Glomerular endothelial cell (primary cell): ENCODE results near the gene DENND5B. TPM values are rescaled to one million over a fixed set of nuclear protein-coding genes. Genes with fewer than 3 reads are reported as not detected.
"Not testable (repeated sequence)": the region's sequence is repeated elsewhere in the genome, so short reads cannot be mapped to it uniquely, and the experiment has no call there.

Source experiments
- DNase-seq: peaks from one replicate; pipeline ENCODE4 v3.0.0-alpha.2; 2011; ENCODE audit warnings: low read depth, low spot score; ENCODE audit errors: extremely low read depth
- total RNA-seq: library from RNA; depleted of rRNA; stranded (reverse); fragments of >200 nt; gene quantifications from 2 replicates; pipeline ENCODE4 v1.2.3, GENCODE V29; 2015

Gene DENND5B
- total RNA-seq, 1 donor from 2014 or later, result 17.2 TPM

- DNase-seq, result no peak
Measured at GRCh38 chr12:31560516-31560915, 30.4 kb downstream of the DENND5B start.

- DNase-seq, result no peak
Measured at GRCh38 chr12:31558521-31558920, 32.4 kb downstream of the DENND5B start.

- DNase-seq, result no peak
Measured at GRCh38 chr12:31557707-31558106, 33.2 kb downstream of the DENND5B start.

GRCh38 chr12:31555466-31555865, 35.5 kb downstream of the DENND5B start:
- DNase-seq, result not testable (repeated sequence)

GRCh38 chr12:31550590-31550989, 40.3 kb downstream of the DENND5B start:
- not testable (repeated sequence) for DNase-seq

DNA sequence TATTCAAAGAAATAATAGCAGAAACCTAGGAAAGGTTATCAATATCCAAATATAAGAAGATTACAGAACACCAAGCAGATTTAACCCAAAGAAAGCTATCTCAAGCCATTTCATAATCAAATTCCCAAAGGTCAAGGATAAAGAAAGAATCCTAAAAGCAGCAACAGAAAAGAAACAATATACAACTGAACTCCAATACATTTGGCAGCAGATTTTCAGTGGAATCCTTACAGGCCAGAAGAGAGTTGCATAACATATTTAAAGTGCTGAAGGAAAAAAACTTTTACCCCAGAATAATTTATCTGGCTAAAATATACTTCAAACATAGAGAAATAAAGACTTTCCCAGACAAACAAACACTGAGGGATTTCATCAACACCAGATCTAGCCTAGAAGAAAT, 54.3 kb downstream of the DENND5B start:
- DNase-seq, result no peak

DNA sequence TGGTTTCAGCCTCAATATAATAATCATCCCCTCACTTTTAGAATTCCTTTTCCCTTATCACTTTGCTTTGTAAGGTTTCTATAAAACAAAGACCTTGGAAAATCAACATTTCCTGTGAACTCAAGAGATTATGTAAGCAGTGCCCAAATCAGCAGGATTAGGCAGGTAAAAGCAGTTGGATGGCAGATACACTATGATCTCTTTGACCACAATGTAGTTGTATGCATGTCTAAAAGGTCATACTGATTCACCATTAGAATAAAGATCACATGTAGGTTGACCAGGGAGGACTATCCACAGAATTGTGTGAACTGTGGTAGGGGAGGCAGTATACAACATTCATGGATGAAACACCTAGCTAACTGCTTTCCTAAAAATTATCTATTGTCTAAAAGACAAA, 57.5 kb downstream of the DENND5B start:
- no peak for DNase-seq

DNA sequence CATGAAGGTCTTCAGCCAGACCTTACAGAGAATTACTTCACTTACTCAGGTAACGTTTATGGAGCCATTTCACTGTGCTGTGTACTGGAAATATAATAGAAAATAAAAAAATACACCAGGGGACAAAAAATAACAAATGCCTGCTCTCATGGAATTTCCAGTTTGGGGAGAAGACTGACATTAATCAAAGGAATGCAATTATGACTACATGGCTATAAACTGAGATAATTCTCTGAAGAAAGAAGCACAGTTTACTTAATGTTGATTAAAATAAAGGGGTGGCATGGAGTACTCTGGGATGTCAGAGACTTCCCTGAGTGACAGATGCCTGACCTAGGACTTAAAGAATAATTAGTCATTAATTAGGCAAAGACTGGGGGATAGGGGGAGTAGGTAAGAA, 59.0 kb downstream of the DENND5B start:
- DNase-seq, result no peak

DNA sequence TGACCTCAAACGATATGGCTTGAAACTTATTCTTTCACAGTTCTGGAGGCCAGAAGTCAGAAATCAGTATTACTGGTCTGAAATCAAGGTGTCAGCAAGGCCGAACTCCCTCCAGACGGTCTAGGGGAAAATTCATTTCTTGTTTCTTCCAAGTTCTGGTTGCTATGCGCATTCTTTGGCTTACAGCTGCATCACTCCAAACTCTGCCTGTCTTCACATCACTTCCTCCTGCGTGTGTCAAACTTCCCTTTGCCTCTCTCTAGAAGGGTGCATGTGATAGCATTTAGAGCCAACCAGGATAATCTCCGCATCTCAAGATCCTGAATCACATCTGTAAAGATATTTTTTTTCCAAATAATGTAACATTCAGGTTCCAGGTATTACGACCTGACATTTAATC, 62.8 kb downstream of the DENND5B start:
- no peak for DNase-seq

GRCh38 chr12:31527083-31527482, 63.9 kb downstream of the DENND5B start:
- no peak for DNase-seq

- no peak for DNase-seq
Measured at GRCh38 chr12:31526158-31526546, 64.8 kb downstream of the DENND5B start.

- DNase-seq, result no peak
Measured at GRCh38 chr12:31525496-31526157, 65.3 kb downstream of the DENND5B start.

DNA sequence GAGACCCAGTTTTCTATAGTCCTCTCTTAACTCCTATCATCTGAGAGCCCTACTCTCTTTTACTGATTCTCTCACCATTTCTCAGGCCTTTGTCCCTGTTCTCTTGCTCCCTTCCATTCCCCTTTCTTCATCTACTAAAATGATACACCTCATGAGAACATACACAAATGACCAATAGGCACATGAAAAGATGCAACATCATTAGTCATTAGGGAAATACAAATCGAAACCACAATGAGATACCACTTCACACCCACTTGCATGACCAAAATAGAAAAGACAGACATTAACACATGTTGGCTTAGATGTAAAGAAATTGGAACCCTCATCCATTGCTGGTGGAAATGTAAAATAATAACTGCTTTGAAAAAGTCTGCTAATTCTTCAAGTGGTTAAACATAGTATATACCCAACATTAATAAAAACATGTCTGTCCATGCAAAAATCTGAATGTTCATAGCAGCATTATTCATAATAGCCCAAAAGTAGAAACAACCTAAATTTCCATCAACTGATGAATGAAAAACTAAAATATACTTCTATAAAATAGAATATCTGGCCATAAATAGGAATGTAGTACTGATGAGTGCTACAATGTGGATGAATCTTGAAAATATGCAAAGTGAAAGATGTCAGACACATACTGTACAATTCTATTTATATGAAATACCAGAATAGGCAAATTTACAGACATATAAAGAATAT, 66.0 kb downstream of the DENND5B start:
- no peak for DNase-seq

DNA sequence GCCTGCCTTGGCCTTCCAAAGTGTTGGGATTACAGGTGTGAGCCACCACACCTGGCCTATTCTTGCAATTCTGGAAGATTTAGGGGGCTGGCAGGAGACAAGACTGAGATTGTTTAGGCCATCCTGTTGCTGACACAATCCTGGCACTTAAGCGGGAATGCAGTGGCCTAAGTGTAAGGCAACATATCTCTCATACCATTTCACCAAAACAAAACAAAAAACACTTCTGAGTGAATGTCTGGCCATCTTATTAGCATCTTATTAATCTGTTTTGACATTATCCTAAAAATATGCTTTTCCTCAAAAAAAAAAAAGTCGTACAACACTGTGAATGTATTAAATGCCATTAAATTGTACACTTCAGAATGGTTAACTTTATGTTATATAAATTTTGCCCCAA, 67.6 kb downstream of the DENND5B start:
- no peak for DNase-seq

DNA sequence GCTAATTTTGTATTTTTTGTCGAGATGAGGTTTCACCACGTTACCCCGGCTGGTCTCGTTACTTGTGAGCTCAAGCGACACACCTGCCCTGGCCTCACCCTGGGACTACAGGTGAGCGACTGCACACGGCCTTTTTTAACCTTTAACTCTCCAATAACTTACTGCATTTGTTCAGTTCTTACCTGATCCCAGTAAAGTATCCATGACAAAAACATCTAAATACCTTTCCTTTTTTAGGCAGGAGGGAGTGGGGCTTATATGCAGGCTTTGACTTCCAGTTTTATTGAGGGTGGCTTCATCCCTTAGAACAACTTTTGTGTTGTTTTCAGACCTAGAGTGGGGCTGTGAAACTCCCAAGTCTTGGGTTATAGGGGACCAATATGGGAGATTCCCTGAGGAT, 68.3 kb downstream of the DENND5B start:
- DNase-seq, result no peak

GRCh38 chr12:31521964-31522363, 69.0 kb downstream of the DENND5B start:
- no peak for DNase-seq

DNA sequence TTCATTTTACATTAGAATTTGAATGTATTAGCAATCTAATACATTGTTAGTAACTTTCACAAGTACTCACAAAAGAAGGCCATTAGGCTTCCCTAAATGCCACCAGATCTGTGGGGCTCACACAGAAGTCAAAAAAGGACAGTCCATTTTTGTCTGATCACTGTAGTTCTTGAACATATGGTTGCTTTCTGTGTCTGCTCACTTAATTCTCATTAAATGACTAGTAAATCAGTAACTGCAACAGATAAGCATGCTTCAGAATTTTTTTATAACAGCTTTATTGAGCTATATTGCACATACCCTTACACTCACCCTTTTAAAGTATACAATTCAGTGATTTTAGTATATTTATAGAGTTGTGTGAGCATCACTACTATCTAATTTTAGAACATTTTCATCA, 71.4 kb downstream of the DENND5B start:
- DNase-seq, result no peak

DNA sequence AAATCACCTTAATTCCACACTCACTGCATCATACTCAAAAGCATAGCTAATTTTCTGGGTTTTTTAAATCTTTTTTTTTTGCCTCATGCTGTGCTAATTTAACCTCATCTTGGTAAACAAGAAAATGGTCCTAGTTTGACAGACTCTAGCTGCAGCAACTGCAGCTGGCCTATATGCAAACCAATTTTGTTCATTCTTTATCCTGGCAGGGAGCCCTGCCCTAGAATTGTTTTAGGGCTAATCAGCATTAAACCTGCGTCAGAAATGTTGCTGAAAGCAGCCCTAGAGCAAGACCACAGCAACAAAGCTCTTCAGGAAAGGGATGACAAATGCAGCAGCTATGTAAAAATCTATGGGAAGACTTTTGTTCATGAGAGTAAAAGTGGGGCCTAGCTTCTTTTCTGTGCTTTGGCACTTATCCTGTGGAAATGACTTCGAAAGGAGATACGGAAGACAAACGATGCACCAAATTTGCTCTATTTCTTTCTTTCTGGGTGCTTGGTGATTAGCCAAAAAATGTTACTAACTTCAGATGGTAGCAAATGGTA, 72.2 kb downstream of the DENND5B start:
- DNase-seq, result peak; percentile 97

GRCh38 chr12:31517994-31518393, 72.9 kb downstream of the DENND5B start:
- no peak for DNase-seq

GRCh38 chr12:31516702-31517101, 74.2 kb downstream of the DENND5B start:
- DNase-seq, result no peak

- no peak for DNase-seq
Measured at GRCh38 chr12:31514912-31515311, 76.0 kb downstream of the DENND5B start.

GRCh38 chr12:31510034-31510433, 80.9 kb downstream of the DENND5B start:
- DNase-seq, result no peak
